H1 (cell line): Measurements from ENCODE around the gene COL11A2. TPM values are rescaled to one million over a fixed set of nuclear protein-coding genes. Genes with fewer than 3 reads are reported as not detected.

ENCODE experiments used
- CTCF ChIA-PET: fragments of 300-600 bp; sonication (Branson Sonifier 250); formaldehyde crosslinking; loops from one replicate; lab custom pipeline; 2021; ENCODE audit not compliant: partially characterized antibody; lab: Charles Lee
- POLR2A ChIA-PET: fragments of 300-600 bp; sonication (Branson Sonifier 250); formaldehyde crosslinking; loops from one replicate; lab custom pipeline; 2021; ENCODE audit warnings: inconsistent platforms; ENCODE audit not compliant: partially characterized antibody; lab: Charles Lee
- DNase-seq, 2 experiments: peaks; one replicate each; pipeline versions ENCODE4 v3.0.0 to v3.0.0-alpha.2; 2010 to 2022; ENCODE audit warnings: low spot score in 2 of 2, low read depth in 1 of 2, mixed read lengths in 1 of 2
- FAIRE-seq: peaks from 2 replicates; lab custom pipeline; 2011; peaks lifted over from hg19 to GRCh38; lab: Jason Lieb, UNC
- H2AFZ ChIP-seq: 2 replicates; pipeline ENCODE4 v1.8.1; 2012; ENCODE audit warnings: low read length, inconsistent platforms
- H2AK5ac ChIP-seq: 2 replicates; pipeline ENCODE4 v1.6.1; 2013; ENCODE audit warnings: low read depth, low read length
- H2BK120ac ChIP-seq: replicated peaks from 2 replicates; pipeline ENCODE3; 2013; ENCODE audit warnings: low read depth, low read length, inconsistent platforms
- H2BK12ac ChIP-seq: 2 replicates; pipeline ENCODE4 v1.6.1; 2013; ENCODE audit warnings: low read depth, low read length
- H2BK15ac ChIP-seq: 2 replicates; pipeline ENCODE4 v1.6.1; 2013; ENCODE audit warnings: low read length
- H2BK20ac ChIP-seq: 2 replicates; pipeline ENCODE4 v1.6.1; 2013; ENCODE audit warnings: low read length
- H2BK5ac ChIP-seq: 2 replicates; pipeline ENCODE4 v1.6.1; 2013; ENCODE audit warnings: low read depth, low read length
- H3K14ac ChIP-seq: 2 replicates; pipeline ENCODE4 v1.6.1; 2013; ENCODE audit warnings: inconsistent platforms; ENCODE audit not compliant: insufficient read length
- H3K18ac ChIP-seq: 2 replicates; pipeline ENCODE4 v1.6.1; 2013; ENCODE audit warnings: low read length; ENCODE audit errors: extremely low read depth
- H3K23ac ChIP-seq: 2 replicates; pipeline ENCODE4 v1.6.1; 2013; ENCODE audit warnings: inconsistent platforms; ENCODE audit not compliant: insufficient read length
- H3K23me2 ChIP-seq: 2 replicates; pipeline ENCODE4 v1.6.1; 2013; ENCODE audit warnings: low read depth, low read length
- H3K27ac ChIP-seq: 2 replicates; pipeline ENCODE4 v1.6.1; 2011; ENCODE audit warnings: low read depth, low read length, inconsistent platforms
- H3K27me3 ChIP-seq, 4 experiments: replicated peaks in 1 of 4; 1 replicate in 1 of 4; 2 replicates in 3 of 4; pipeline versions ENCODE4 v1.6.1 to v1.8.1; 2011 to 2013; ENCODE audit warnings: low read length in 3 of 4, mild to moderate bottlenecking in 3 of 4, inconsistent platforms in 2 of 4, mixed read lengths in 2 of 4, moderate library complexity in 1 of 4; ENCODE audit not compliant: control insufficient read depth in 3 of 4, insufficient read depth in 3 of 4; ENCODE audit errors: extremely low read depth in 1 of 4
- H3K36me3 ChIP-seq, 4 experiments: 2 replicates each; pipeline versions ENCODE4 v1.6.1 to v1.8.1; 2011 to 2013; ENCODE audit warnings: mild to moderate bottlenecking in 4 of 4, low read length in 3 of 4, moderate library complexity in 2 of 4, control low read depth in 1 of 4, inconsistent platforms in 1 of 4; ENCODE audit not compliant: insufficient read depth in 4 of 4, control insufficient read depth in 2 of 4
- H3K4ac ChIP-seq: replicated peaks from 2 replicates; pipeline ENCODE3; 2013; ENCODE audit warnings: low read length, low read depth, mixed read lengths, inconsistent platforms; ENCODE audit not compliant: insufficient read length
- H3K4me1 ChIP-seq, 4 experiments: replicated peaks in 1 of 4; 1 replicate in 1 of 4; 2 replicates in 3 of 4; pipeline versions ENCODE4 v1.6.1 to v1.8.1; 2011 to 2013; ENCODE audit warnings: low read length in 3 of 4, inconsistent platforms in 2 of 4, mixed read lengths in 1 of 4; ENCODE audit not compliant: insufficient read depth in 4 of 4, control insufficient read depth in 3 of 4
- H3K4me2 ChIP-seq, 2 experiments: 2 replicates each; pipeline versions ENCODE4 v1.6.1 to v1.8.1; 2011 to 2013; ENCODE audit warnings: low read depth in 2 of 2, low read length in 2 of 2, control low read depth in 1 of 2, inconsistent platforms in 1 of 2, mild to moderate bottlenecking in 1 of 2; ENCODE audit not compliant: insufficient read depth in 1 of 2
- H3K4me3 ChIP-seq, 4 experiments: fragments of 200-600, 300-600 bp in 1 of 4; sonication (generic), shearing (Covaris generic), sonication (Bioruptor Twin) in 1 of 4; 2 replicates each; pipeline versions ENCODE4 v1.5.1 to v1.8.1; 2011 to 2016; ENCODE audit warnings: low read length in 4 of 4, low read depth in 3 of 4, control low read depth in 2 of 4, inconsistent platforms in 2 of 4, mild to moderate bottlenecking in 2 of 4, mixed read lengths in 1 of 4, moderate library complexity in 1 of 4; ENCODE audit not compliant: insufficient read depth in 2 of 4; ENCODE audit errors: extremely low read depth in 1 of 4
- H3K56ac ChIP-seq: replicated peaks from 2 replicates; pipeline ENCODE3; 2013; ENCODE audit warnings: low read depth, mild to moderate bottlenecking, mixed read lengths, low read length, inconsistent platforms; ENCODE audit not compliant: insufficient read length
- H3K79me1 ChIP-seq: 2 replicates; pipeline ENCODE4 v1.6.1; 2013; ENCODE audit warnings: low read depth, low read length, control low read depth
- H3K79me2 ChIP-seq, 2 experiments: 2 replicates each; pipeline versions ENCODE4 v1.6.1 to v1.8.1; 2012 to 2013; ENCODE audit warnings: low read length in 2 of 2, mild to moderate bottlenecking in 2 of 2, inconsistent platforms in 1 of 2; ENCODE audit not compliant: insufficient read depth in 2 of 2, control insufficient read depth in 1 of 2
- H3K9ac ChIP-seq, 4 experiments: replicated peaks in 1 of 4; 1 replicate in 1 of 4; 2 replicates in 3 of 4; pipeline versions ENCODE4 v1.6.1 to v1.8.1; 2011 to 2013; ENCODE audit warnings: low read depth in 3 of 4, low read length in 3 of 4, control low read depth in 2 of 4, mild to moderate bottlenecking in 2 of 4, moderate library complexity in 2 of 4, inconsistent platforms in 1 of 4; ENCODE audit errors: extremely low read depth in 1 of 4
- H3K9me3 ChIP-seq, 2 experiments: 2 replicates each; pipeline versions ENCODE4 v1.6.1 to v1.8.1; 2012 to 2013; ENCODE audit warnings: mild to moderate bottlenecking in 2 of 2, moderate library complexity in 2 of 2, control low read depth in 1 of 2, inconsistent platforms in 1 of 2, low read depth in 1 of 2, low read length in 1 of 2, mixed read lengths in 1 of 2; ENCODE audit not compliant: insufficient read depth in 2 of 2
- H4K20me1 ChIP-seq, 2 experiments: replicated peaks in 1 of 2; 2 replicates each; pipeline versions ENCODE3 to v1.8.1; 2011 to 2013; ENCODE audit warnings: inconsistent platforms in 2 of 2, low read length in 2 of 2, mild to moderate bottlenecking in 1 of 2; ENCODE audit not compliant: insufficient read depth in 2 of 2, control insufficient read depth in 1 of 2
- H4K5ac ChIP-seq: 2 replicates; pipeline ENCODE4 v1.6.1; 2013; ENCODE audit warnings: low read length, low read depth, mixed read lengths, inconsistent platforms; ENCODE audit not compliant: insufficient read length
- H4K8ac ChIP-seq: 2 replicates; pipeline ENCODE4 v1.8.0; 2013; ENCODE audit warnings: mild to moderate bottlenecking, moderate library complexity, low read length, inconsistent platforms; ENCODE audit not compliant: insufficient read depth; ENCODE audit errors: extremely low read depth
- H4K91ac ChIP-seq: replicated peaks from 2 replicates; pipeline ENCODE3; 2013; ENCODE audit warnings: low read length, mixed read lengths, inconsistent platforms; ENCODE audit not compliant: insufficient read length
- CBX5 ChIP-seq: fragments of 300-800, 300-1000 bp; sonication (generic); IDR thresholded peaks from 2 replicates; pipeline ENCODE4 v1.7.1; 2016; ENCODE audit warnings: antibody characterized with exemption, low read length, low read depth
- CEBPB ChIP-seq: IDR thresholded peaks from 2 replicates; pipeline ENCODE4 v1.6.1; 2012; ENCODE audit warnings: low read depth, low read length
- EGR1 ChIP-seq: IDR thresholded peaks from 2 replicates; pipeline ENCODE4 v1.6.1; 2011; ENCODE audit warnings: low read depth, low read length, borderline replicate concordance
- EZH2 ChIP-seq: fragments of 200-600 bp; sonication (generic); IDR thresholded peaks from 2 replicates; pipeline ENCODE4 v1.7.1; 2012; ENCODE audit warnings: low read depth, mild to moderate bottlenecking, moderate library complexity, low read length, inconsistent platforms; ENCODE audit not compliant: severe bottlenecking
- FOSL1 ChIP-seq: IDR thresholded peaks from 2 replicates; pipeline ENCODE4 v1.6.1; 2011; ENCODE audit warnings: mild to moderate bottlenecking, low read depth, low read length, moderate library complexity; ENCODE audit not compliant: insufficient read depth
- KDM1A ChIP-seq: fragments of 200-600, 300-600 bp; sonication (generic); IDR thresholded peaks from 2 replicates; pipeline ENCODE4 v1.7.1; 2016; ENCODE audit warnings: mild to moderate bottlenecking, low read length, borderline replicate concordance
- KDM5A ChIP-seq: fragments of 200-600 bp; IDR thresholded peaks from 2 replicates; pipeline ENCODE4 v1.7.1; 2012; ENCODE audit warnings: mild to moderate bottlenecking, low read length, inconsistent platforms, mixed read lengths
- NANOG ChIP-seq: IDR thresholded peaks from 2 replicates; pipeline ENCODE4 v1.6.1; 2011; ENCODE audit warnings: low read length, low read depth, mild to moderate bottlenecking, inconsistent platforms; ENCODE audit not compliant: insufficient read depth, poor library complexity, severe bottlenecking
- SP2 ChIP-seq: IDR thresholded peaks from 2 replicates; pipeline ENCODE4 v1.6.1; 2012; ENCODE audit warnings: mild to moderate bottlenecking, low read length, inconsistent platforms
- WGBS, 2 experiments: shearing (Covaris generic) in 1 of 2; methylation state at CpG; one replicate each; pipeline versions ENCODE4 v1.1.6 to v1.1.7; 2013 to 2015; ENCODE audit warnings: low lambda C conversion rate in 2 of 2, mixed read lengths in 2 of 2, inconsistent platforms in 1 of 2, low coverage in 1 of 2, missing lambda C conversion rate in 1 of 2; ENCODE audit not compliant: insufficient replicate concordance in 2 of 2, insufficient coverage in 1 of 2, insufficient read length in 1 of 2; ENCODE audit errors: extremely low coverage in 1 of 2, missing lambda C conversion rate in 1 of 2; 5-methylcytosine and 5-hydroxymethylcytosine counted together
- polyA plus RNA-seq, 7 experiments: library from polyadenylated mRNA; depleted of rRNA in 3 of 7; stranded (reverse) in 5 of 7; unstranded in 2 of 7; fragments of >200 nt in 5 of 7; fragments of 200-250 nt in 2 of 7; gene quantifications; 1 replicate in 5 of 7; 2 replicates in 1 of 7; 4 replicates in 1 of 7; pipeline versions ENCODE4 v1.2.1 to v1.2.3, GENCODE V29; 2011 to 2013; ENCODE audit warnings: missing spikeins in 2 of 7, mixed read lengths in 2 of 7
- total RNA-seq: library from RNA; stranded (reverse); fragmentation: NEBNext Ultra II Directional; extraction: Animal tissue kit (Norgen Biotek cat#: 25700); gene quantifications from 2 replicates; pipeline ENCODE4 v1.2.1, GENCODE V29; 2021
- TF ChIP-seq, protein P1 (sequence below): IDR thresholded peaks from 2 replicates; pipeline ENCODE4 v1.6.1; 2012; ENCODE audit warnings: inconsistent platforms
- TF ChIP-seq, protein P2 (sequence below): IDR thresholded peaks from 2 replicates; pipeline ENCODE4 v1.6.1; 2011; ENCODE audit warnings: low read depth, mild to moderate bottlenecking, low read length; ENCODE audit not compliant: insufficient read depth

Gene COL11A2
- total and polyA plus RNA-seq, 2 of the 8 experiments (the other 6 are each of a cell fraction or from before 2014, with no cell fraction given): 2.8 to 3.8 TPM

DNA sequence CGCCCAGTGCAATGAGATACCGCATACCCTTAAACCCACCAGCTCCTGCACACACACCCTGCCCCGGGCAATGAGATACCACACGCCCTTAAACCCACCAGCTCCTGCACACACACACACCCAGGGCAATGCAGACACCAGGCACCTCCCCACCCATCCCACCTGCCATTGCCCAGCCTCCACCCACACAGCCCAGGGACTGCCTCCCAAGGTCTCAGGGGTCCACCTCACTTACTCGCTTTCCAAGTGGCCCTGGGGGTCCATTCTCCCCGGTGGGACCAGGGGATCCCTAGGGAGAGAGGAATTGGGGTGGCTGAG is 24.0 kb downstream of the COL11A2 start:
- H3K18ac ChIP-seq: no peak overlapping the region
- WGBS, 2 experiments: 79% methylated on average over 6 of the region's 6 CpGs; no CpG with 5 or more reads in 1 of the 2 experiments
- no peak overlapping the region for H2AK5ac ChIP-seq
- H3K23me2 ChIP-seq: no peaks in the 10 kb centered on the region
- H2AFZ ChIP-seq: no peak overlapping the region
- no peak overlapping the region for H3K27ac ChIP-seq
- no peak overlapping the region for H3K23ac ChIP-seq
- H2BK12ac ChIP-seq: no peak overlapping the region
- H3K79me2 ChIP-seq: no peaks in the 10 kb centered on the region
- H3K27me3 ChIP-seq: no peaks in the 10 kb centered on the region
- DNase-seq (no peak), FAIRE-seq (no peak)
- H3K9ac ChIP-seq: no peak overlapping the region
- no peak overlapping the region for H4K5ac ChIP-seq
- H3K56ac ChIP-seq: no peak overlapping the region
- 0 out of 2 replicates have a peak overlapping the region, but pooled peaks have one; percentile 35 for H2BK5ac ChIP-seq
- POLR2A ChIA-PET: interaction anchor here (0.7 kb wide), 1 partner anchor 19 kb away, joined by 3 read pairs; no protein-coding TSS in a partner anchor
- CTCF ChIA-PET: interaction anchor here (0.7 to 1.2 kb wide), 4 partner anchors 19 to 79 kb away, joined by 3 read pairs; no protein-coding TSS in a partner anchor
- H3K4me3 ChIP-seq: no peak overlapping the region
- H4K20me1 ChIP-seq: no peaks in the 10 kb centered on the region
- H2BK15ac ChIP-seq: no peak overlapping the region
- H2BK120ac ChIP-seq: no peak overlapping the region
- no peak overlapping the region for H3K14ac ChIP-seq
- no peaks in the 10 kb centered on the region for H3K9me3 ChIP-seq
- TF ChIP-seq SP2 (no peak), FOSL1 (no peak), KDM5A (no peak), EGR1 (no peak), CBX5 (no peak), KDM1A (no peak), EZH2 (no peak), CEBPB (no peak), NANOG (no peak)
- TF ChIP-seq, protein P1, sequence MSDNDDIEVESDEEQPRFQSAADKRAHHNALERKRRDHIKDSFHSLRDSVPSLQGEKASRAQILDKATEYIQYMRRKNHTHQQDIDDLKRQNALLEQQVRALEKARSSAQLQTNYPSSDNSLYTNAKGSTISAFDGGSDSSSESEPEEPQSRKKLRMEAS: no peak
- TF ChIP-seq, protein P2, sequence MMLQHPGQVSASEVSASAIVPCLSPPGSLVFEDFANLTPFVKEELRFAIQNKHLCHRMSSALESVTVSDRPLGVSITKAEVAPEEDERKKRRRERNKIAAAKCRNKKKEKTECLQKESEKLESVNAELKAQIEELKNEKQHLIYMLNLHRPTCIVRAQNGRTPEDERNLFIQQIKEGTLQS: no peak
- H3K36me3 ChIP-seq: no peaks in the 10 kb centered on the region
- H3K4me1 ChIP-seq: no peaks in the 10 kb centered on the region; a peak in 2 of 7 replicates
- no peak overlapping the region for H3K4ac ChIP-seq
- H4K8ac ChIP-seq: no peak overlapping the region
- H3K79me1 ChIP-seq: no peaks in the 10 kb centered on the region
- no peak overlapping the region for H2BK20ac ChIP-seq
- H3K4me2 ChIP-seq: no peak overlapping the region
- no peak overlapping the region for H4K91ac ChIP-seq
